NCI-H1436 treated with DMSO at 0.1 percent for 48 hours (cell line): Measurements from ENCODE around the gene ILF3.
"Not testable (repeated sequence)": the region's sequence is repeated elsewhere in the genome, so short reads cannot be mapped to it uniquely, and the experiment has no call there.

ENCODE experiments used
- DNase-seq: peaks from one replicate; lab custom pipeline; 2025; lab: John Stamatoyannopoulos, UW

Gene ILF3

DNA sequence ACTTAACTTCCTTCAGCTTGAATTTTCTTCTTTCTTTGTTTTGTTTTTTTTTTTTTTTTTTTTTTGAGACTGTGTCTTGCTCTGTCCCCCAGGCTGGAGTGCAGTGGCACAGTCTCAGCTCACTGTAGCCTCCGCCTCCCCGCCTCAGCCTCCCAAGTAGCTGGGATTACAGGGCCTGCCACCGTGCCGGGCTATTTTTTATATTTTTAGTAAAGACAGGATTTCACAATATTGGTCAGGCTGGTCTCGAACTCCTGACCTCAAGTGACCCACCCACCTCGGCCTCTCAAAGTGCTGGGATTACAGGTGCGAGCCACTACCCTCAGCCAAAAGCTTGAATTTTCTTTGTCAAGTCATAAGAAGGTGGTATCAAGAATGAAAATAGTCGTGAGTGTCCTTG, 21.1 kb downstream of the ILF3 start:
- not testable (repeated sequence) for DNase-seq

- no peak for DNase-seq
These were observed 23.6 kb downstream of the ILF3 start for GRCh38 chr19:10677751-10678150.

GRCh38 chr19:10678813-10679212, 24.7 kb downstream of the ILF3 start:
- DNase-seq, result no peak

GRCh38 chr19:10679743-10680142, 25.6 kb downstream of the ILF3 start:
- DNase-seq, result no peak

DNA sequence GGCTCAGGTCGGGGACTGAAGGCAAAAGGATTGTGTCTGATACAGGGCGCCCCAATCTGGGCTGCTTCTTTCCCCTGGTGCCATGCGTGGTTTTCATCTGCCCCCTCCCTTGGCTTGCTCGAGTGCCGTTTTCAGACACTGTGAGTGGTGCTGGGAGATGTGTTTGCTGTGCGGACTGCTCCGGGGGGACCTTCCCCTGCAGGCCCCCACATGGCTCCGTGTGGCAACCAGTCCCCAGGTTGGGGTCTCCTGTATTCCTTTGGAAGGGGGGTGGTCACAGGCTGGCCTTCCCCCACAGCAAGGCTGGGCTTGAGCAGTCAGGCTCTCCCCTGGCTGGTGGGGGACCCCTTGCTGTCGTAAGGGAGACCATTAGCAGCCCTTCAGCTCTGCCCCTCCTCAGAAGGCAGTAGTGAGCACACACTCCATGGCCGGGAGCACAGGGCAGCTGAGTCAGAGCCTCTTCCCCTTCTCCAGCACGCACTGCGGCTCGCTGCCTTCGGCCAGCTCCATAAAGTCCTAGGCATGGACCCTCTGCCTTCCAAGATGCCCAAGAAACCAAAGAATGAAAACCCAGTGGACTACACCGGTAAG, 26.5 kb downstream of the ILF3 start:
- DNase-seq, result no peak

DNA sequence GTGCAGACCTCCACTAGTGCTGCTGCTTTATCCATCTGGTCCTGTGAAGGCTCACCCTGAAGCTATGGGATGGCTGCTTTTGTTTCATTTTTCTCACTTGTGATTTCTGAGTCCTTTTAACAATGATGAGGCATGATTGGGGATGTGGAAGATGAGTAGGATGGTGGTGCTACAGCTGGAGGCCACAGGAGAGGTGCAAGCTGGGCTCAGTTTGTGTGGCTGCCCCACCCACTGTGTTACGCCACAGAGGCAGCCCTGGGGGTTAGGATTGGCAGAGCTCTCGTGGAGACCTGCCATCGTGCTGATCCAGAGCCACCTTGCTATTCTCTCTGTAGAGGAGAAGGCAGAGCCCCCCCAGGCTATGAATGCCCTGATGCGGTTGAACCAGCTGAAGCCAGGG, 27.5 kb downstream of the ILF3 start:
- no peak for DNase-seq

GRCh38 chr19:10682397-10683063, 28.4 kb downstream of the ILF3 start:
- no peak for DNase-seq

DNA sequence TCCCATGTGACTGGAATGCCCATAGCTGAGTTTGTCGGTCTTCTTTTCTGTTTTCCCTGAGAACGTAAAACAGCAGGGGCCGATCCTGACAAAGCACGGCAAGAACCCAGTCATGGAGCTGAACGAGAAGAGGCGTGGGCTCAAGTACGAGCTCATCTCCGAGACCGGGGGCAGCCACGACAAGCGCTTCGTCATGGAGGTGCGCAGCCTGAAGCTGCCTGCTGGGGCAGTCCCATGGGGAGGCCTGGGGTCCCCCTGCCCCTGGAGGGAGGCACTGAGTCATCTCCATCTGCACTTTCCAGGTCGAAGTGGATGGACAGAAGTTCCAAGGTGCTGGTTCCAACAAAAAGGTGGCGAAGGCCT, 28.9 kb downstream of the ILF3 start:
- DNase-seq, result no peak

GRCh38 chr19:10683582-10683981, 29.4 kb downstream of the ILF3 start:
- DNase-seq, result no peak

GRCh38 chr19:10685210-10685609, 31.1 kb downstream of the ILF3 start:
- DNase-seq, result no peak

- DNase-seq, result no peak
These were observed 32.0 kb downstream of the ILF3 start for GRCh38 chr19:10686193-10686592.

- no peak for DNase-seq
These were observed 32.7 kb downstream of the ILF3 start for GRCh38 chr19:10686661-10687517.

- no peak for DNase-seq
These were observed 33.6 kb downstream of the ILF3 start for GRCh38 chr19:10687518-10688288.

- no peak for DNase-seq
These were observed 34.6 kb downstream of the ILF3 start for GRCh38 chr19:10688545-10689280.

DNA sequence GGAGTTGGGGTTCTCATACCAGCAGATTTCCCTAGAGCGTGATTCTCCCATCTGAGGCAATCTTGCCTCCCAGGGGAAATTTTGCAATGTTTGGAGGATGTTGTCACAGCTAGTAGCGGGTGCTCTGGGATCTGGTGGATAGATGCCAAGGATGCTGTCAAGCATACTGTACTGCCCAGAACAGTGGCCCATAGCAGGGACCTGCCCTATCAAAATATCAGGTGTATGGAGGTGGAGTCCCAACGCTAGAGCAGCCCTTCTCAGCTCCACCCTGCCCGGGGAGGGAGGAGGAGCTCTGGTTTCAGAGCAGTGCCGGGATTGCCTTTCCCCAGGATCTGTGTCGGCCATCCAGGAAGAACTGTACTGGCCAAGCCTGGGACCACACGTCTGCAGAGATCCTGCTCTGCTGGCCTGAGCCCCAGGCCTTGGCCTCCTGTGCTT, 36.2 kb downstream of the ILF3 start:
- DNase-seq, result no peak

DNA sequence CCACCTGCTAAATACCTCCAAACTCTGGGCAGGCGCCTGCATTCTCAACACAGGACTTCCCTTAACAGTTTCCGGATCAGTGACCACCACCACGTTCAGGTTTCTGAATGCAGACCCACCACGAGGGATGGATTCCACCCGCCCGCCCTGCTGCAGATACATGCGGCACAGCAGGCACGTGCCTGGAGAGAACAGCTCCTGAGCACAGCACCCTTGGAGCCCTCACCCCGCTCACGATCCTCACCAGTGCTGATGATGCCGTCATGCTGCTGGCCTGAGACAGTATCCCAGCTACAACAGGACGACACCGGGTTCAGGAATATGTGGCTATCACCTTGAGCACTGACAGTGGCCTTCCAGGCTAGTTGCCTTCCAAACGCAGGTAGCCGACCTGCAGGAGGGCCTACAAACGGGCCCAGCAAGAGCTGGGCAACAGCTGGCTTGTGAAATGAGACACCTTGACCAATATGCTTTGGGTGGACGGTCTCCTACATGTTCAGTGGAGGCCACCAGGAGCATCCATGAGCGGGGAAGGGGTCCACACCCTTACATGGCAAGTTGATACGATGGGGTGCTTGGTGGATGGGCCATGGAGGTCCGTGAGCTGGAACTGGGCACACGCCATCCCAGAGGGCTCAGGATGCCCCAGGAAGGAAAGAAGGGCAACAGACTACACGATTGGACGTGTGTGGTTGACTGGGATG, 37.2 kb downstream of the ILF3 start:
- DNase-seq, result no peak

GRCh38 chr19:10691883-10692282, 37.7 kb downstream of the ILF3 start:
- DNase-seq, result no peak

DNA sequence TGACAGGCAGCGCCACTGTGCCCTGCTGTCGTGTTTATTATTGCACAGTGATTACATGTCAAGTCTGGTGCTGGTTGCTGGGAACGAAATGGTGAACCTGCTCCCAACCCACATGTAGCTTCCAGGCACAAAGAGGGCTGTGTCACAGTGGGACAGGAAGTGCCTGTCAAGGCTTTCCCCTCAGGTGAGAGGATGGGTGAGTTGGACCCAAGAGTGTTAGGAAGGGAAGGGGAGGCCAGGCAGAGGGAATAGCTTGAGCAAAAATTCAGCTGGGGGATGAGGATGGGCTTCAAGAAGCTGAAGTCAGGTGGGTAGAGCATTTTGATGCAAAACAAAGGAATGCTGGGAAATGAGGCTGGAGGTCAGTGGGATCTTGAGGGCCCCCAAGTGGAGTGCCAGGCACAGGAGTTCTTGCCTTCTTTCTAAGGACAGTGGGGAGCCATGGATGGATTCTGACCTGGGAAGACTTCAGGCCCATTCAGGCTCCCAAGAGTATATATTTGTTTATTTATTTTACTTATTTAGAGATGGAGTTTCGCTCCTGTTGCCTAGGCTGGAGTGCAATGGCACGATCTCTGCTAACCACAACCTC, 38.6 kb downstream of the ILF3 start:
- no peak for DNase-seq

- no peak for DNase-seq
These were observed 40.7 kb downstream of the ILF3 start for GRCh38 chr19:10694706-10695307.
